Type B pancreatic cell (in vitro differentiated cells): ENCODE data around the gene GNA14. TPM values are rescaled to one million over a fixed set of nuclear protein-coding genes. Genes with fewer than 3 reads are reported as not detected.
A peak's percentile ranks its signal among the peaks of the same experiment; 100 is the strongest.

Experiments
- DNase-seq: peaks from one replicate; pipeline ENCODE4 v3.0.0; 2021; ENCODE audit warnings: mixed read lengths; ENCODE audit not compliant: unreplicated experiment; ENCODE audit errors: extremely low spot score
- H3K27ac Mint-ChIP-seq: 2 replicates; pipeline ENCODE4 v1.8.0; 2021; ENCODE audit warnings: mild to moderate bottlenecking, mixed read lengths
- H3K27me3 Mint-ChIP-seq: 2 replicates; pipeline ENCODE4 v1.8.0; 2021; ENCODE audit warnings: mixed read lengths
- H3K36me3 Mint-ChIP-seq: 2 replicates; pipeline ENCODE4 v1.8.0; 2021; ENCODE audit warnings: mixed read lengths
- H3K4me1 Mint-ChIP-seq: one replicate; pipeline ENCODE4 v1.8.0; 2021; ENCODE audit warnings: mixed read lengths; ENCODE audit not compliant: unreplicated experiment
- H3K4me3 Mint-ChIP-seq: 2 replicates; pipeline ENCODE4 v1.8.0; 2021; ENCODE audit warnings: mild to moderate bottlenecking, mixed read lengths
- H3K9me3 Mint-ChIP-seq: 2 replicates; pipeline ENCODE4 v1.8.0; 2021; ENCODE audit warnings: mixed read lengths
- CTCF ChIP-seq: fragments of 200-600 bp; sonication (generic); conservative IDR thresholded peaks from 2 replicates; pipeline ENCODE4 v1.5.0; 2021; ENCODE audit warnings: antibody characterized with exemption, mild to moderate bottlenecking
- total RNA-seq: library from RNA; stranded (reverse); gene quantifications from 2 replicates; pipeline ENCODE4 v1.2.1, GENCODE V29; 2021; ENCODE audit warnings: low replicate concordance

The GNA14 gene
- total RNA-seq, 1 donor from 2014 or later = not detected

DNA sequence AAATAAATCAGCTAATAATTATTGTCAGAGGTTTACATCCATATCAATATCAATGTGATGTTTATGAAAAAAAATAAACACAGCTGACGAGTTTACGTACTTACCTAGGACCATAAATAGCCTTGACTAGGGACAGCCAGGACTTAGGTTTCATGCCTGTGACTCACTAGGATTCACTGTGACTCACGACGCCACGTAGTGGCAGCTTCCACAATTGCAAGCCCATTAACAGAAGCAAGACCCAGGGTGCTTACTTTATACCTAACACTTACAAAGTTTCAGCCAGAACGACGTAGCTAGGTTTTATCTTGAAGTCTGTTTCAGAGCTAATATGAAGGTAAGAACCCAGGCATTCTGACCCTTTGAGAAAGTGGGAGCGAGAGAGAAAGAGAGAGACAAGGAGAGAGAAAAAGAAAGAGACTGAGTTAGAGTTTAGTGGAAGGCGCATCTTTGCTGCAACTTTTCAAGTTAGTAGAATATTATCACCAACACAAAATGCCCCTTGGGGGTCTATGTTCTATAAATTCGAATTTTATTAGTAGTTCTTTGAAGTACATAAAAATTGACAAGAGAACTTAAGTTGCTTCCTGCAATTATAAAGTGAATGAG lies 191.2 kb downstream of the GNA14 start:
- H3K36me3 Mint-ChIP-seq = no peaks in the 10 kb centered on the region
- peaks cover 28% of the 10 kb centered on the region for H3K4me1 Mint-ChIP-seq
- H3K27ac Mint-ChIP-seq = no peak overlapping the region
- no peak overlapping the region for H3K4me3 Mint-ChIP-seq
- peak; percentile 86 for TF ChIP-seq CTCF
- DNase-seq = peak; percentile 80
- H3K9me3 Mint-ChIP-seq = no peaks in the 10 kb centered on the region
- H3K27me3 Mint-ChIP-seq = peaks cover 8% of the 10 kb centered on the region

- peaks cover 26% of the 10 kb centered on the region for H3K4me1 Mint-ChIP-seq
- DNase-seq = no peak
- peaks cover 4% of the 10 kb centered on the region for H3K36me3 Mint-ChIP-seq
- peak; percentile 67 for TF ChIP-seq CTCF
- H3K27ac Mint-ChIP-seq = no peak overlapping the region
- peaks cover 6% of the 10 kb centered on the region for H3K9me3 Mint-ChIP-seq
- peaks cover 11% of the 10 kb centered on the region for H3K27me3 Mint-ChIP-seq
- H3K4me3 Mint-ChIP-seq = no peak overlapping the region
Observed at GRCh38 chr9:77455312-77455927, 192.7 kb downstream of the GNA14 start.

- Mint-ChIP-seq H3K4me1 (peaks cover 19% of the 10 kb centered on the region), H3K27ac (no peak overlapping the region), H3K9me3 (peaks cover 9% of the 10 kb centered on the region), H3K36me3 (peaks cover 4% of the 10 kb centered on the region), H3K27me3 (peaks cover 14% of the 10 kb centered on the region), H3K4me3 (no peak overlapping the region)
- no peak for TF ChIP-seq CTCF
- DNase-seq = no peak
Observed at GRCh38 chr9:77454663-77455062, 193.5 kb downstream of the GNA14 start.

DNA sequence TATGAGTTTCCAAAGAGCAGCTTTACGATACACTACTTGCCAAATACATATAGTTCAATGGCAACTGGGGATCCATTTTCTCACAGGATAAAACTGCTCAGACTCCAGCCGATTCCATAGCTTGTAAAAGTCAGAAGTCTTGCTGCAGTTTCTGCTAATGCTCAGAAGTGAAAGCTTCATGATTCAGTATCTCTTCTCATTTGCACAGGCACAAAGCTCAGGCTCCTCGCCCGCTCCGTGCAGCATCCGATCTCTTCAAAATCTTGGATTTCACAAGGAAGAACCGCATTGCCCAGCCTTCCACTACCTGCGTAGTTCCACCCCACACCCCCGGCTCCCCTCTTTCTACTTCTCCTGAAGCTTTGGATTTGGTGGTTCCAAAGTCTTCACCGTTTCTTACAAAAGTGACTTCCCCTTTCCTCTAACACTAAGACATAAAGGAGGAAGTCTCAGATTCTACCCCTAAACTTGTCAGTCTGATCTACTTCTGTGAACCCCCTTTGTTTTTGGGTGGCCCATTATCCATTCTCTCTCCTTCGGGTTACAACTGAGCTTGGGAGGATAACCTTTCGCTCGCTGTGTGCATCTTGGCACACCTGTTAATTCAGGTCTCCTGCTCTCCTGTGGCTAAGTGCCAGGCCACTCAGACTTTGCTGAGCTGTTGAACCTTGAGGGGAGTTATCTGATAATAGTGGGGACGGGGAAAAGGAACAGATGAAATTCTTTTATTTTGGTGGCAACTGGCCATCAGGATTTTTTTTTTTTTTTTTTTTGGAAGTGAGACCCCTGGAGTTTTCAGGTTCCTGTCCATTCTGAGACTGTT lies 194.1 kb downstream of the GNA14 start:
- no peak for DNase-seq
- H3K4me1 Mint-ChIP-seq = peaks cover 15% of the 10 kb centered on the region
- H3K27ac Mint-ChIP-seq = no peak overlapping the region
- no peak for TF ChIP-seq CTCF
- peaks cover 14% of the 10 kb centered on the region for H3K27me3 Mint-ChIP-seq
- no peak overlapping the region for H3K4me3 Mint-ChIP-seq
- H3K9me3 Mint-ChIP-seq = peaks cover 9% of the 10 kb centered on the region
- H3K36me3 Mint-ChIP-seq = peaks cover 4% of the 10 kb centered on the region

DNA sequence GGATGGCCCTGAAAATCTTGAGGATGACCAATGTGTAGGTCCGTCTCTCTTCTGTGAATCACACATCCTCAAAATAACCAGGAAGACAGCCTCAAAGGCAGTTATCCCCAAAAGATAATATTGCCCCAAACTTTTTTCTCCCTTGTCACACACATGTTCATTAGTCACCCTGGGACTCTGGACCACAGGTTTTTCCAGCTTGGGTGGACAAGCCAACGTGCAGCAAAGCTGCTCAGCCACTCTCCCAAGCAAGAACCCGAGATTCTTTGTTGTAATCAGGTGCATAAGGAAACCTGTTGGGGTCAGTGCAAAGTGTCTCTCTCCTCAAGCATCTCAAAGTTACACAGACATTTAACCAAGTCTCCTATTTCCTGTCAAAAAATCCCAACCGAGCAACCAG lies 196.6 kb downstream of the GNA14 start:
- no peak for DNase-seq
- no peaks in the 10 kb centered on the region for H3K4me1 Mint-ChIP-seq
- peaks cover 9% of the 10 kb centered on the region for H3K9me3 Mint-ChIP-seq
- no peak overlapping the region for H3K27ac Mint-ChIP-seq
- peaks cover 6% of the 10 kb centered on the region for H3K27me3 Mint-ChIP-seq
- H3K4me3 Mint-ChIP-seq = no peak overlapping the region
- no peak for TF ChIP-seq CTCF
- H3K36me3 Mint-ChIP-seq = peaks cover 4% of the 10 kb centered on the region
